Loucy (cell line): ENCODE results near the gene CCDC107.

Experiments used
- CTCF ChIP-seq: fragments of 200-600 bp; sonication (generic); conservative IDR thresholded peaks from 2 replicates; pipeline ENCODE4 v1.5.1; 2014; ENCODE audit warnings: mild to moderate bottlenecking, antibody characterized with exemption, low read length
- EZH2phosphoT487 ChIP-seq: fragments of 200-600 bp; IDR thresholded peaks from 2 replicates; pipeline ENCODE4 v1.6.1; 2018; ENCODE audit warnings: antibody characterized with exemption, mild to moderate bottlenecking, moderate library complexity, borderline replicate concordance

GRCh38 chr9:35651956-35652828 is 5.9 kb upstream of the CCDC107 start:
- TF ChIP-seq CTCF = no peak
- no peak for TF ChIP-seq EZH2phosphoT487
